ENCODE data around the gene HSFX3. TPM values are rescaled to one million over a fixed set of nuclear protein-coding genes. Genes with fewer than 3 reads are reported as not detected.
"Not testable (repeated sequence)": the region's sequence is repeated elsewhere in the genome, so short reads cannot be mapped to it uniquely, and the experiment has no call there.

HSFX3 gene
- total RNA-seq, 1 donor from 2014 or later: not detected

DNA sequence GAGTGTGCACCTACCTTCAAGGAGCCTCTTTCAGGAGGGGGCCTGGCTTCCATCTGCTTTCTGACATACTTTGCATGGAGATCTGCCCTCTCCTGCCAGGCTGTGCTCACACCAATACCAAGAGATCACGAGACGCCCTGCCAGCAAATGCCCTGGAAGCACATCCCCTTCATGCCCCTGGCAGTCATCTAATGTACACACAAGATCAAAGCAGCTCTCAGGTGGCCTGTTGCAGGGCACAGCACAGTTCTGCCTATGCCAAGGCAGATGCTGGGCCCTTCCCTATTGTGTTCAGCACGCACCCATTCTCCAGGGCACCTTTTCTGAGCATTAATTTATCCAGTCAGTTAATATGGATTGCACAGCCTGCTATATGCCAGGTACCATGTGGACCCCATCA, 16.9 kb downstream of the HSFX3 start:
- H3K36me3 Mint-ChIP-seq (ENCODE audit: unreplicated experiment); H3K27ac Mint-ChIP-seq (ENCODE audit: unreplicated experiment); H3K27me3 Mint-ChIP-seq (ENCODE audit: unreplicated experiment); H3K4me3 Mint-ChIP-seq (ENCODE audit: unreplicated experiment); H3K4me1 Mint-ChIP-seq (ENCODE audit: unreplicated experiment); H3K9me3 Mint-ChIP-seq (ENCODE audit: unreplicated experiment); DNase-seq (ENCODE audit: extremely low spot score, unreplicated experiment): not testable (repeated sequence)

DNA sequence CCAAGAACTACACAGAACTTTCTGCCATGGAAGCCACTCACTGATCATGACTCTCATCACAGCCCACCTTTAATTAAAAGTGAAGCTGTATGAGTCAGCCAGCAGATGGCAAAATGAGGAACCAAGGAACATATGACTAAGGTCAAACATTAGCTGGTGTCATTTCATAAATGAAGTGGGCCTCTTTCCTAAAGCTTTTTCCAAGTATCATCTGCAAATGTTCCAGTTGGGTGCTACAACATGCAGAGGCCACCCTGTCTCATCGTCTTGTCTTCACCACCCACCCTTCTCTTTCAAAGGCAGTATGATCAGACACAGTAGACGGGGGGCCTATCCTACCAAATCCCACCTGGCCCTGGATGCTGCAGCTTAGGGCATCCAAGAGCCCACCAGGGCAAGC, 18.1 kb downstream of the HSFX3 start:
- Mint-ChIP-seq H3K4me1 (ENCODE audit: unreplicated experiment) (no peaks in the 10 kb centered on the region), H3K36me3 (ENCODE audit: unreplicated experiment) (no peaks in the 10 kb centered on the region)
- no peak for DNase-seq (ENCODE audit: extremely low spot score, unreplicated experiment)

DNA sequence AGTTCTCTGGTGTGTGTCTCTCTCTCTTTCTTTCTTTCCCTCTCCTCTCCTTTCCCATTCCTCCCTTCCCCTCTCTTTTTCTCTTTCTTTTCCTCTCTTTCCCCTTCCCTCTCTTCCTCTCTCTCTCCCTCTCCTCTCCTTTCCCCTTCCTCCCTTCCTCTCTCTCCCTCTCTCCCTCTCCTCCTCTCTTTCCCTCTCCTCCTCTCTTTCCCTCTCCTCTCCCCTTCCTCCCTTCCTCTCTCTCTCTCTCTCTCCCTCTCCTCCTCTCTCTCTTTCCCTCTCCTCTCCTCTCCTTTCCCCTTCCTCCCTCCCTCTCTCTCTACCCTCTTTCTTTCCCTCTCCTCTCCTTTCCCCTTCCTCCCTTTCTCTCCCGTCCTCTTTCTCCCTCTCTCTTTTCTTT, 21.3 kb downstream of the HSFX3 start:
- Mint-ChIP-seq H3K27ac (ENCODE audit: unreplicated experiment) (no peak overlapping the region), H3K36me3 (ENCODE audit: unreplicated experiment) (no peaks in the 10 kb centered on the region), H3K9me3 (ENCODE audit: unreplicated experiment) (no peaks in the 10 kb centered on the region), H3K27me3 (ENCODE audit: unreplicated experiment) (no peaks in the 10 kb centered on the region), H3K4me1 (ENCODE audit: unreplicated experiment) (no peaks in the 10 kb centered on the region), H3K4me3 (ENCODE audit: unreplicated experiment) (no peak overlapping the region)
- TF ChIP-seq, protein P1, sequence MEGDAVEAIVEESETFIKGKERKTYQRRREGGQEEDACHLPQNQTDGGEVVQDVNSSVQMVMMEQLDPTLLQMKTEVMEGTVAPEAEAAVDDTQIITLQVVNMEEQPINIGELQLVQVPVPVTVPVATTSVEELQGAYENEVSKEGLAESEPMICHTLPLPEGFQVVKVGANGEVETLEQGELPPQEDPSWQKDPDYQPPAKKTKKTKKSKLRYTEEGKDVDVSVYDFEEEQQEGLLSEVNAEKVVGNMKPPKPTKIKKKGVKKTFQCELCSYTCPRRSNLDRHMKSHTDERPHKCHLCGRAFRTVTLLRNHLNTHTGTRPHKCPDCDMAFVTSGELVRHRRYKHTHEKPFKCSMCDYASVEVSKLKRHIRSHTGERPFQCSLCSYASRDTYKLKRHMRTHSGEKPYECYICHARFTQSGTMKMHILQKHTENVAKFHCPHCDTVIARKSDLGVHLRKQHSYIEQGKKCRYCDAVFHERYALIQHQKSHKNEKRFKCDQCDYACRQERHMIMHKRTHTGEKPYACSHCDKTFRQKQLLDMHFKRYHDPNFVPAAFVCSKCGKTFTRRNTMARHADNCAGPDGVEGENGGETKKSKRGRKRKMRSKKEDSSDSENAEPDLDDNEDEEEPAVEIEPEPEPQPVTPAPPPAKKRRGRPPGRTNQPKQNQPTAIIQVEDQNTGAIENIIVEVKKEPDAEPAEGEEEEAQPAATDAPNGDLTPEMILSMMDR (IDR thresholded peaks at IDR 0.05): no peak
- no peak for DNase-seq (ENCODE audit: extremely low spot score, unreplicated experiment)

More for the DNA sequence above, 18.1 kb downstream of the HSFX3 start:
- Mint-ChIP-seq H3K27me3 (ENCODE audit: unreplicated experiment) (no peaks in the 10 kb centered on the region), H3K27ac (ENCODE audit: unreplicated experiment) (no peak overlapping the region), H3K9me3 (ENCODE audit: unreplicated experiment) (no peaks in the 10 kb centered on the region), H3K4me3 (ENCODE audit: unreplicated experiment) (no peak overlapping the region)
- TF ChIP-seq, protein P1 (IDR thresholded peaks at IDR 0.05): no peak

GRCh38 chrX:149527705-149528104, 22.0 kb downstream of the HSFX3 start:
- no peaks in the 10 kb centered on the region for H3K9me3 Mint-ChIP-seq (ENCODE audit: unreplicated experiment)
- H3K4me3 Mint-ChIP-seq (ENCODE audit: unreplicated experiment): no peak overlapping the region
- H3K36me3 Mint-ChIP-seq (ENCODE audit: unreplicated experiment): no peaks in the 10 kb centered on the region
- H3K27ac Mint-ChIP-seq (ENCODE audit: unreplicated experiment): no peak overlapping the region
- H3K27me3 Mint-ChIP-seq (ENCODE audit: unreplicated experiment): no peaks in the 10 kb centered on the region
- TF ChIP-seq, protein P1 (IDR thresholded peaks at IDR 0.05): peak; percentile 48
- no peak for DNase-seq (ENCODE audit: extremely low spot score, unreplicated experiment)
- no peaks in the 10 kb centered on the region for H3K4me1 Mint-ChIP-seq (ENCODE audit: unreplicated experiment)

DNA sequence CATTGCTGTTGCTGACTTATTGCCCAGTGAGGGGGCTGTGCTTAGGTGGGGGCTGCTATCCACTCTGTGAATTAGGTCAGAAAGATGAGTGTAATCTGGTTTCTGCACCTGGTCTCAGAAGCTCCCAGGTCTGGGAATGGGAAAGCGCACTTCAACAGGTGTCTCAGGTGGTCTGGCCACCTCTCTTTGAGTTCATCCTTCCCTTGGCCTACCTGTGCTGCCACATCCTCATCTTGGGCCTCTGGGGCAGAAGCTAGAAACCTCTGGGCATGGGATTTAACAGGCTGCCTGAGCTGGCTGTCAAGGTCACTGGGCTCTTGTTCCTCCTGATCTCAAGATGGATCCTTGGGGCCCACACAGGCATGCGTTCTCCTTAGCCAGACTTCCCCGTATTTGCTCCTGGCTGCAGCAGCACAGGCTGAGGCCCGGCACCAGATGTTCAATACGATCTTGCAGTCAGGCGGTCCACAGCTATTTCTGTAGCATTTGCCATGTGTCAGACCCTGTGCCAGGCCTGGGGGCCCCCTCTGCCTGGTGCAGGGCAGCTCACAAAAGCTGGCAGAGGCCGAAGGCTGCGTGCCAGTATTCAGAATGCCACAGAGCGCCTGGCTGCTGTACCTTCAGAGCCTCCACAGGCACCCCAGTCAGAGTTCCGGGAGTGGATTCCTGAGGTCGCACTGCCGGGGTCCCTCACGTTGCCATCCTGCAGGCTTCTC, 23.2 kb downstream of the HSFX3 start:
- not testable (repeated sequence) for H3K27me3 Mint-ChIP-seq (ENCODE audit: unreplicated experiment); H3K27ac Mint-ChIP-seq (ENCODE audit: unreplicated experiment); H3K4me1 Mint-ChIP-seq (ENCODE audit: unreplicated experiment); DNase-seq (ENCODE audit: extremely low spot score, unreplicated experiment); H3K9me3 Mint-ChIP-seq (ENCODE audit: unreplicated experiment); H3K36me3 Mint-ChIP-seq (ENCODE audit: unreplicated experiment); H3K4me3 Mint-ChIP-seq (ENCODE audit: unreplicated experiment)

- DNase-seq (ENCODE audit: extremely low spot score, unreplicated experiment); H3K27ac Mint-ChIP-seq (ENCODE audit: unreplicated experiment); H3K36me3 Mint-ChIP-seq (ENCODE audit: unreplicated experiment); H3K9me3 Mint-ChIP-seq (ENCODE audit: unreplicated experiment); H3K27me3 Mint-ChIP-seq (ENCODE audit: unreplicated experiment); H3K4me3 Mint-ChIP-seq (ENCODE audit: unreplicated experiment); H3K4me1 Mint-ChIP-seq (ENCODE audit: unreplicated experiment): not testable (repeated sequence)
These were observed 23.8 kb downstream of the HSFX3 start for GRCh38 chrX:149525903-149526302.

- DNase-seq (ENCODE audit: extremely low spot score, unreplicated experiment); H3K4me3 Mint-ChIP-seq (ENCODE audit: unreplicated experiment); H3K27ac Mint-ChIP-seq (ENCODE audit: unreplicated experiment); H3K27me3 Mint-ChIP-seq (ENCODE audit: unreplicated experiment); H3K9me3 Mint-ChIP-seq (ENCODE audit: unreplicated experiment); H3K4me1 Mint-ChIP-seq (ENCODE audit: unreplicated experiment); H3K36me3 Mint-ChIP-seq (ENCODE audit: unreplicated experiment): not testable (repeated sequence)
These were observed 24.3 kb downstream of the HSFX3 start for GRCh38 chrX:149525389-149525788.
